Measurements from ENCODE around the gene INTS3.
A peak's percentile ranks its signal among the peaks of the same experiment; 100 is the strongest.

The INTS3 gene

GRCh38 chr1:153783233-153784190 lies 55.7 kb downstream of the INTS3 start:
- TF ChIP-seq Cebpa-rat (IDR thresholded peaks at IDR 0.05): no peak
- Histone ChIP-seq H3K36me3 (peaks cover 3 to 28% (median 22%) of the 10 kb centered on the region in 11 experiments; a peak in 21 of 22 replicates), H3K4me3 (peak overlapping the region; percentile 54 to 74 (median 62)), H3K4me2 (peak overlapping the region; percentile 69 to 97 (median 78)), H3K27ac (peak overlapping the region; percentile 85 to 98 (median 93)), H3K27me3 (no peaks in the 10 kb centered on the region), H3K9me3 (replicated peaks in 1 of 11) (peaks cover 0 to 8% (median 7%) of the 10 kb centered on the region in 11 experiments; a peak in 12 of 22 replicates), H4K20me1 (peaks cover 0 to 7% (median 0%) of the 10 kb centered on the region in 11 experiments; a peak in 5 of 22 replicates), H3K9ac (peak overlapping the region; percentile 84 to 95 (median 90)), H3K4me1 (peaks cover 36 to 84% (median 57%) of the 10 kb centered on the region in 10 experiments)

- Histone ChIP-seq H3K27ac (peak overlapping the region in 1 of 11 experiments; percentile 32; a peak in 1 of 22 replicates), H3K4me1 (peaks cover 62 to 80% (median 76%) of the 10 kb centered on the region in 10 experiments)
These were observed 58.4 kb downstream of the INTS3 start for GRCh38 chr1:153786038-153786790.

GRCh38 chr1:153789478-153790034 lies 61.7 kb downstream of the INTS3 start:
- peak overlapping the region; percentile 72 to 86 (median 80) for H3K9ac ChIP-seq
- H3K36me3 ChIP-seq: no peaks in the 10 kb centered on the region
- peak overlapping the region; percentile 82 to 99 (median 95) for H3K27ac ChIP-seq
- H3K4me3 ChIP-seq: peak overlapping the region in 8 of 10 experiments; percentile 9 to 49 (median 22); a peak in 9 of 20 replicates
- H3K27me3 ChIP-seq: no peaks in the 10 kb centered on the region
- peaks cover 65 to 88% (median 86%) of the 10 kb centered on the region in 10 experiments for H3K4me1 ChIP-seq
- H3K4me2 ChIP-seq: peak overlapping the region; percentile 79 to 98 (median 90)
- peaks cover 0 to 8% (median 7%) of the 10 kb centered on the region in 11 experiments; a peak in 12 of 22 replicates for H3K9me3 ChIP-seq (replicated peaks in 1 of 11)
- TF ChIP-seq Cebpa-rat (IDR thresholded peaks at IDR 0.05): no peak
- no peaks in the 10 kb centered on the region for H4K20me1 ChIP-seq

More at GRCh38 chr1:153786038-153786790, 58.4 kb downstream of the INTS3 start:
- TF ChIP-seq Cebpa-rat (IDR thresholded peaks at IDR 0.05): no peak
- H3K4me3 ChIP-seq: no peak overlapping the region
- peaks cover 0 to 8% (median 7%) of the 10 kb centered on the region in 11 experiments; a peak in 12 of 22 replicates for H3K9me3 ChIP-seq (replicated peaks in 1 of 11)
- no peak overlapping the region for H3K9ac ChIP-seq
- peaks cover 0 to under 1% (median 0%) of the 10 kb centered on the region in 11 experiments; a peak in 3 of 22 replicates for H3K36me3 ChIP-seq
- no peaks in the 10 kb centered on the region for H3K27me3 ChIP-seq
- H3K4me2 ChIP-seq: peak overlapping the region in 5 of 11 experiments; percentile 38 to 94 (median 77); a peak in 9 of 22 replicates
- no peaks in the 10 kb centered on the region for H4K20me1 ChIP-seq

- no peak for TF ChIP-seq Cebpa-rat (IDR thresholded peaks at IDR 0.05)
- peak overlapping the region; percentile 79 to 98 (median 90) for H3K4me2 ChIP-seq
- H3K9ac ChIP-seq: peak overlapping the region; percentile 72 to 86 (median 80)
- no peaks in the 10 kb centered on the region for H3K27me3 ChIP-seq
- H4K20me1 ChIP-seq: no peaks in the 10 kb centered on the region
- peaks cover 0 to 8% (median 7%) of the 10 kb centered on the region in 11 experiments; a peak in 12 of 22 replicates for H3K9me3 ChIP-seq (replicated peaks in 1 of 11)
- H3K4me3 ChIP-seq: peak overlapping the region in 9 of 10 experiments; percentile 9 to 49 (median 25); a peak in 12 of 20 replicates
- H3K4me1 ChIP-seq: peaks cover 68 to 88% (median 86%) of the 10 kb centered on the region in 10 experiments
- H3K27ac ChIP-seq: peak overlapping the region; percentile 82 to 99 (median 95)
- H3K36me3 ChIP-seq: no peaks in the 10 kb centered on the region
These were observed 62.6 kb downstream of the INTS3 start for GRCh38 chr1:153790313-153790965.

- H3K27ac ChIP-seq: peak overlapping the region; percentile 82 to 99 (median 95)
- no peaks in the 10 kb centered on the region for H3K27me3 ChIP-seq
- H3K9ac ChIP-seq: peak overlapping the region; percentile 72 to 86 (median 80); a peak in 21 of 22 replicates
- peak; percentile 52 to 100 (median 95); a peak in 21 of 22 replicates for TF ChIP-seq Cebpa-rat (IDR thresholded peaks at IDR 0.05)
- H4K20me1 ChIP-seq: no peaks in the 10 kb centered on the region
- peaks cover 0 to 5% (median 4%) of the 10 kb centered on the region in 11 experiments; a peak in 12 of 22 replicates for H3K9me3 ChIP-seq (replicated peaks in 1 of 11)
- peaks cover 70 to 90% (median 88%) of the 10 kb centered on the region in 10 experiments for H3K4me1 ChIP-seq
- peak overlapping the region; percentile 79 to 98 (median 90) for H3K4me2 ChIP-seq
- no peaks in the 10 kb centered on the region for H3K36me3 ChIP-seq
- H3K4me3 ChIP-seq: peak overlapping the region in 7 of 10 experiments; percentile 9 to 49 (median 25); a peak in 9 of 20 replicates
These were observed 63.3 kb downstream of the INTS3 start for GRCh38 chr1:153790966-153791647.

- no peaks in the 10 kb centered on the region for H3K9me3 ChIP-seq (replicated peaks in 1 of 11)
- H3K4me2 ChIP-seq: peak overlapping the region; percentile 60 to 94 (median 75)
- H3K4me1 ChIP-seq: peaks cover 72 to 97% (median 94%) of the 10 kb centered on the region in 10 experiments
- H3K36me3 ChIP-seq: no peaks in the 10 kb centered on the region
- no peaks in the 10 kb centered on the region for H3K27me3 ChIP-seq
- no peaks in the 10 kb centered on the region for H4K20me1 ChIP-seq
- no peak for TF ChIP-seq Cebpa-rat (IDR thresholded peaks at IDR 0.05)
- peak overlapping the region; percentile 57 to 86 (median 72); a peak in 21 of 22 replicates for H3K9ac ChIP-seq
- peak overlapping the region in 2 of 10 experiments; percentile 16 to 24; a peak in 3 of 20 replicates for H3K4me3 ChIP-seq
- peak overlapping the region; percentile 66 to 99 (median 95); a peak in 21 of 22 replicates for H3K27ac ChIP-seq
These were observed 63.9 kb downstream of the INTS3 start for GRCh38 chr1:153791648-153792253.

- H3K9me3 ChIP-seq (replicated peaks in 1 of 11): no peaks in the 10 kb centered on the region
- peak overlapping the region; percentile 60 to 94 (median 75); a peak in 20 of 22 replicates for H3K4me2 ChIP-seq
These were observed 64.8 kb downstream of the INTS3 start for GRCh38 chr1:153792631-153793041.

More at GRCh38 chr1:153792631-153793041, 64.8 kb downstream of the INTS3 start:
- H4K20me1 ChIP-seq: no peaks in the 10 kb centered on the region
- peak overlapping the region in 10 of 11 experiments; percentile 90 to 99 (median 95); a peak in 19 of 22 replicates for H3K27ac ChIP-seq
- H3K9ac ChIP-seq: peak overlapping the region in 9 of 11 experiments; percentile 44 to 86 (median 73); a peak in 13 of 22 replicates
- peaks cover 76 to 97% (median 91%) of the 10 kb centered on the region in 10 experiments for H3K4me1 ChIP-seq
- TF ChIP-seq Cebpa-rat (IDR thresholded peaks at IDR 0.05): no peak
- H3K4me3 ChIP-seq: no peak overlapping the region; a peak in 1 of 20 replicates
- no peaks in the 10 kb centered on the region for H3K36me3 ChIP-seq
- H3K27me3 ChIP-seq: no peaks in the 10 kb centered on the region
